Measurements from ENCODE around the gene F2RL3. TPM values are rescaled to one million over a fixed set of nuclear protein-coding genes. Genes with fewer than 3 reads are reported as not detected.

F2RL3 gene
- total and polyA plus RNA-seq, 2 experiments from 2014 or later, result 0.33 to 1.0 TPM

GRCh38 chr19:16850133-16850532 lies 38.7 kb upstream of the F2RL3 start:
- no peaks in the 10 kb centered on the region for H3K27me3 ChIP-seq
- no peak overlapping the region for H3K4me3 ChIP-seq
- H3K27ac ChIP-seq, result no peak overlapping the region
- no peaks in the 10 kb centered on the region for H3K4me1 ChIP-seq (ENCODE audit: low read depth)
- no peak for TF ChIP-seq CTCF (IDR thresholded peaks at IDR 0.05; ENCODE audit: low read depth, low read length)
- H3K36me3 ChIP-seq, result peaks cover 68% of the 10 kb centered on the region
- no peak for DNase-seq (ENCODE audit: low read depth in 1 of 2, low spot score in 1 of 2)
- no peaks in the 10 kb centered on the region for H3K9me3 ChIP-seq (ENCODE audit: low read depth)

GRCh38 chr19:16851031-16851712 lies 37.6 kb upstream of the F2RL3 start:
- TF ChIP-seq CTCF (IDR thresholded peaks at IDR 0.05; ENCODE audit: low read depth, low read length), result no peak
- Histone ChIP-seq H3K27ac (no peak overlapping the region), H3K27me3 (no peaks in the 10 kb centered on the region), H3K4me1 (ENCODE audit: low read depth) (no peaks in the 10 kb centered on the region), H3K9me3 (ENCODE audit: low read depth) (no peaks in the 10 kb centered on the region), H3K36me3 (peaks cover 58% of the 10 kb centered on the region), H3K4me3 (no peak overlapping the region)
- DNase-seq (ENCODE audit: low read depth in 1 of 2, low spot score in 1 of 2), result no peak

- TF ChIP-seq CTCF (IDR thresholded peaks at IDR 0.05; ENCODE audit: low read depth, low read length), result no peak
- Histone ChIP-seq H3K9me3 (ENCODE audit: low read depth) (no peaks in the 10 kb centered on the region), H3K27me3 (no peaks in the 10 kb centered on the region), H3K27ac (no peak overlapping the region), H3K36me3 (peaks cover 47% of the 10 kb centered on the region), H3K4me3 (no peak overlapping the region), H3K4me1 (ENCODE audit: low read depth) (no peaks in the 10 kb centered on the region)
- no peak for DNase-seq (ENCODE audit: low read depth in 1 of 2, low spot score in 1 of 2)
Observed at GRCh38 chr19:16853066-16853465, 35.7 kb upstream of the F2RL3 start.

GRCh38 chr19:16856091-16856490 lies 32.7 kb upstream of the F2RL3 start:
- no peak for DNase-seq (ENCODE audit: low read depth in 1 of 2, low spot score in 1 of 2)
- Histone ChIP-seq H3K4me3 (no peak overlapping the region), H3K9me3 (ENCODE audit: low read depth) (no peaks in the 10 kb centered on the region), H3K36me3 (peaks cover 24% of the 10 kb centered on the region), H3K27me3 (no peaks in the 10 kb centered on the region), H3K27ac (no peak overlapping the region), H3K4me1 (ENCODE audit: low read depth) (no peaks in the 10 kb centered on the region)
- TF ChIP-seq CTCF (IDR thresholded peaks at IDR 0.05; ENCODE audit: low read depth, low read length), result no peak

- no peaks in the 10 kb centered on the region for H3K27me3 ChIP-seq
- no peaks in the 10 kb centered on the region for H3K9me3 ChIP-seq (ENCODE audit: low read depth)
- DNase-seq (ENCODE audit: low read depth in 1 of 2, low spot score in 1 of 2), result no peak
- peaks cover 18% of the 10 kb centered on the region for H3K36me3 ChIP-seq
- H3K27ac ChIP-seq, result no peak overlapping the region
- H3K4me1 ChIP-seq (ENCODE audit: low read depth), result no peaks in the 10 kb centered on the region
- no peak for TF ChIP-seq CTCF (IDR thresholded peaks at IDR 0.05; ENCODE audit: low read depth, low read length)
- no peak overlapping the region for H3K4me3 ChIP-seq
Observed at GRCh38 chr19:16859626-16860025, 29.2 kb upstream of the F2RL3 start.

Data from cardiac muscle cell (in vitro differentiated cells and primary cell).